Measurements from ENCODE around the gene CFDP1.

CFDP1 gene

GRCh38 chr16:75257886-75258806, 175.2 kb downstream of the CFDP1 start:
- in situ Hi-C loops (cut with HindIII; ENCODE audit: low sequenced_read_pairs): no loop called here

GRCh38 chr16:75256696-75257343, 176.5 kb downstream of the CFDP1 start:
- in situ Hi-C loops (cut with HindIII; ENCODE audit: low sequenced_read_pairs): no loop called here

- in situ Hi-C loops (cut with HindIII; ENCODE audit: low sequenced_read_pairs): no loop called here
Measured at GRCh38 chr16:75256059-75256571, 177.2 kb downstream of the CFDP1 start.

- in situ Hi-C loops (cut with HindIII; ENCODE audit: low sequenced_read_pairs): no loop called here
Measured at GRCh38 chr16:75254359-75254837, 178.9 kb downstream of the CFDP1 start.

- in situ Hi-C loops (cut with HindIII; ENCODE audit: low sequenced_read_pairs): no loop called here
Measured at GRCh38 chr16:75252946-75253911, 180.1 kb downstream of the CFDP1 start.

- in situ Hi-C loops (cut with HindIII; ENCODE audit: low sequenced_read_pairs): no loop called here
Measured at GRCh38 chr16:75252049-75252864, 181.0 kb downstream of the CFDP1 start.

GRCh38 chr16:75251280-75252048, 181.8 kb downstream of the CFDP1 start, which contains the start of gene BCAR1:
Gene BCAR1 (minus strand): TSS chr16:75251624. CDS start chr16:75251482, 142 bp downstream.
- in situ Hi-C loops (cut with HindIII; ENCODE audit: low sequenced_read_pairs): no loop called here

GRCh38 chr16:75250809-75251279, 182.5 kb downstream of the CFDP1 start:
- in situ Hi-C loops (cut with HindIII; ENCODE audit: low sequenced_read_pairs): no loop called here

- in situ Hi-C loops (cut with HindIII; ENCODE audit: low sequenced_read_pairs): no loop called here
Measured at GRCh38 chr16:75250089-75250808, 183.1 kb downstream of the CFDP1 start.

GRCh38 chr16:75249441-75249840, 183.9 kb downstream of the CFDP1 start:
- in situ Hi-C loops (cut with HindIII; ENCODE audit: low sequenced_read_pairs): loop anchor here (25.0 kb wide), 1 partner anchor 138 kb away; no protein-coding TSS in a partner anchor

- in situ Hi-C loops (cut with HindIII; ENCODE audit: low sequenced_read_pairs): loop anchor here (25.0 kb wide), 1 partner anchor 139 kb away; no protein-coding TSS in a partner anchor
Measured at GRCh38 chr16:75248536-75249380, 184.5 kb downstream of the CFDP1 start.

- in situ Hi-C loops (cut with HindIII; ENCODE audit: low sequenced_read_pairs): loop anchor here (25.0 kb wide), 1 partner anchor 139 kb away; no protein-coding TSS in a partner anchor
Measured at GRCh38 chr16:75248142-75248535, 185.2 kb downstream of the CFDP1 start.

GRCh38 chr16:75247249-75247648, 186.1 kb downstream of the CFDP1 start:
- in situ Hi-C loops (cut with HindIII; ENCODE audit: low sequenced_read_pairs): loop anchor here (25.0 kb wide), 1 partner anchor 140 kb away; no protein-coding TSS in a partner anchor

GRCh38 chr16:75246504-75247205, 186.6 kb downstream of the CFDP1 start:
- in situ Hi-C loops (cut with HindIII; ENCODE audit: low sequenced_read_pairs): loop anchor here (25.0 kb wide), 1 partner anchor 141 kb away; no protein-coding TSS in a partner anchor

- in situ Hi-C loops (cut with HindIII; ENCODE audit: low sequenced_read_pairs): loop anchor here (25.0 kb wide), 1 partner anchor 142 kb away; no protein-coding TSS in a partner anchor
Measured at GRCh38 chr16:75244844-75245758, 188.2 kb downstream of the CFDP1 start.
